ENCODE results near the gene TXLNB. TPM values are rescaled to one million over a fixed set of nuclear protein-coding genes. Genes with fewer than 3 reads are reported as not detected.

The TXLNB gene
- total and polyA plus RNA-seq, 2 of the 13 experiments (the other 11 are each of a cell fraction or from before 2014, with no cell fraction given), result not detected

DNA sequence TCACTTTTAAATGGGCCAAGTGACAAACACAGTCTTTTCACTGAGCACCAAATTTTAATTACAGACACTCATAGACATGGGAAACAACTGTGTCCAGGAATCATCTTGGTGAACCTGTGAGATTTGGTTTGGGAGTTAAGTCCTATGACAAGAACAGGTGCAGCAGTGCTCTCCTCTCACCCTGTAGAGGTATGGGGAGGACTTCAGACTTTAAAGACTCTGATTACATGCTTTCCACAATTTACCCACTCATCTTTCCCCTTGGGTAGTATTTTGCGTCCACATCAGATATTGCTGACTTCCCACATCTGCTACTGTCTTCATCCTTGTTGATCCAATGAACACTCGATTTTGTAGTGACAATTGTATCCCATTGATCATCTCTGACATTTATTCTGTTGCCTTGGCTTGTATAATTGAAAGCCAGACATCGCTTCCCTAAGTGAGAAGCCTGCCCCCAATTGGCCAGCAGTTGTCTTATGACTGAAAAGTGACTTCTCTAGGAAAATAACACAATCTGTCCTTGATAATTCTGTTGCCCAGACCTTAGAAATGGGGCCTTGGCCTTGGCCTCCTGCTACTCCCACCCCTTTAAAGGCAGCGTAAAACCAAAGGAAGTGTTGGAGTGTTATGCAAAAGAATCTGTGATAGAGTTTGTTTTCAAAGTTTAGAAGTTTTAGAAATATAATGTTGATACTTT lies 40.0 kb downstream of the TXLNB start:
- no peak for ATAC-seq
- TF ChIP-seq, protein P1, sequence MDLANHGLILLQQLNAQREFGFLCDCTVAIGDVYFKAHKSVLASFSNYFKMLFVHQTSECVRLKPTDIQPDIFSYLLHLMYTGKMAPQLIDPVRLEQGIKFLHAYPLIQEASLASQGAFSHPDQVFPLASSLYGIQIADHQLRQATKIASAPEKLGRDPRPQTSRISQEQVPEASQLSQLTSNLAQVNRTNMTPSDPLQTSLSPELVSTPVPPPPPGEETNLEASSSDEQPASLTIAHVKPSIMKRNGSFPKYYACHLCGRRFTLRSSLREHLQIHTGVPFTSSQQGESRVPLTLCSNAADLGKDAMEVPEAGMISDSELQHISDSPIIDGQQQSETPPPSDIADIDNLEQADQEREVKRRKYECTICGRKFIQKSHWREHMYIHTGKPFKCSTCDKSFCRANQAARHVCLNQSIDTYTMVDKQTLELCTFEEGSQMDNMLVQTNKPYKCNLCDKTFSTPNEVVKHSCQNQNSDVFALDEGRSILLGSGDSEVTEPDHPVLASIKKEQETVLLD (CRISPR knock-in tag; IDR thresholded peaks at IDR 0.05; ENCODE audit: low read depth), result no peak
- no peak for TF ChIP-seq ZNF703 (CRISPR knock-in tag; IDR thresholded peaks at IDR 0.05; ENCODE audit: borderline replicate concordance)
- TF ChIP-seq, protein P2, sequence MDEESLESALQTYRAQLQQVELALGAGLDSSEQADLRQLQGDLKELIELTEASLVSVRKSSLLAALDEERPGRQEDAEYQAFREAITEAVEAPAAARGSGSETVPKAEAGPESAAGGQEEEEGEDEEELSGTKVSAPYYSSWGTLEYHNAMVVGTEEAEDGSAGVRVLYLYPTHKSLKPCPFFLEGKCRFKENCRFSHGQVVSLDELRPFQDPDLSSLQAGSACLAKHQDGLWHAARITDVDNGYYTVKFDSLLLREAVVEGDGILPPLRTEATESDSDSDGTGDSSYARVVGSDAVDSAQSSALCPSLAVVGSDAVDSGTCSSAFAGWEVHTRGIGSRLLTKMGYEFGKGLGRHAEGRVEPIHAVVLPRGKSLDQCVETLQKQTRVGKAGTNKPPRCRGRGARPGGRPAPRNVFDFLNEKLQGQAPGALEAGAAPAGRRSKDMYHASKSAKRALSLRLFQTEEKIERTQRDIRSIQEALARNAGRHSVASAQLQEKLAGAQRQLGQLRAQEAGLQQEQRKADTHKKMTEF (CRISPR knock-in tag; IDR thresholded peaks at IDR 0.05), result no peak
- no peak for TF ChIP-seq ZNF205 (CRISPR knock-in tag; IDR thresholded peaks at IDR 0.05)
- TF ChIP-seq HNRNPH1 (optimal IDR thresholded peaks at IDR 0.05; ENCODE audit: low read depth, low read length), result no peak
- TF ChIP-seq RFX3 (CRISPR knock-in tag; IDR thresholded peaks at IDR 0.05), result no peak
- no peak for TF ChIP-seq ZNF629 (CRISPR knock-in tag; conservative IDR thresholded peaks at IDR 0.05)
- TF ChIP-seq, protein P3, sequence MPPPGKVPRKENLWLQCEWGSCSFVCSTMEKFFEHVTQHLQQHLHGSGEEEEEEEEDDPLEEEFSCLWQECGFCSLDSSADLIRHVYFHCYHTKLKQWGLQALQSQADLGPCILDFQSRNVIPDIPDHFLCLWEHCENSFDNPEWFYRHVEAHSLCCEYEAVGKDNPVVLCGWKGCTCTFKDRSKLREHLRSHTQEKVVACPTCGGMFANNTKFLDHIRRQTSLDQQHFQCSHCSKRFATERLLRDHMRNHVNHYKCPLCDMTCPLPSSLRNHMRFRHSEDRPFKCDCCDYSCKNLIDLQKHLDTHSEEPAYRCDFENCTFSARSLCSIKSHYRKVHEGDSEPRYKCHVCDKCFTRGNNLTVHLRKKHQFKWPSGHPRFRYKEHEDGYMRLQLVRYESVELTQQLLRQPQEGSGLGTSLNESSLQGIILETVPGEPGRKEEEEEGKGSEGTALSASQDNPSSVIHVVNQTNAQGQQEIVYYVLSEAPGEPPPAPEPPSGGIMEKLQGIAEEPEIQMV (CRISPR knock-in tag; IDR thresholded peaks at IDR 0.05; ENCODE audit: low read depth), result no peak
- no peak for TF ChIP-seq RELA (CRISPR knock-in tag; IDR thresholded peaks at IDR 0.05)
- TF ChIP-seq ZNF382 (CRISPR knock-in tag; IDR thresholded peaks at IDR 0.05; ENCODE audit: borderline replicate concordance), result no peak
- no peak for TF ChIP-seq BORCS8-MEF2B (CRISPR knock-in tag; IDR thresholded peaks at IDR 0.05)
- Histone ChIP-seq H3K4me3 (replicated peaks in 1 of 3; ENCODE audit: insufficient read depth in 1 of 3, low read depth in 2 of 3, low read length in 3 of 3) (no peak overlapping the region), H2AFZ (ENCODE audit: low read length) (no peak overlapping the region), H3K27ac (ENCODE audit: extremely low read length, insufficient read depth, low read length) (no peak overlapping the region), H3K9ac (ENCODE audit: insufficient read depth, low read depth, low read length) (no peak overlapping the region), H3K79me2 (ENCODE audit: insufficient read depth, low read length) (no peaks in the 10 kb centered on the region), H4K20me1 (ENCODE audit: insufficient read depth, low read length) (no peaks in the 10 kb centered on the region), H3K36me3 (replicated peaks in 1 of 2; ENCODE audit: control insufficient read depth in 1 of 2, insufficient read depth in 2 of 2, low read length in 2 of 2) (no peaks in the 10 kb centered on the region), H3K27me3 (ENCODE audit: control insufficient read depth in 1 of 2, insufficient read depth in 2 of 2, low read length in 2 of 2) (peaks cover 0 to 4% of the 10 kb centered on the region in 2 experiments; a peak in 1 of 5 replicates), H3K9me3 (ENCODE audit: low read length) (no peaks in the 10 kb centered on the region), H3K4me1 (ENCODE audit: insufficient read depth, low read length) (no peaks in the 10 kb centered on the region), H3K4me2 (ENCODE audit: low read depth, low read length) (no peak overlapping the region)
- FAIRE-seq, result no peak
- intact Hi-C loops (cut with micrococcal nuclease; ENCODE audit: unreplicated experiment) (no loop called here), in situ Hi-C loops (cut with HindIII; ENCODE audit: extremely low pct_ligation_motif_present, low pct_unique_long_range_greater_than_20kb) (no loop called here)
- no TSS peak for BruUV-seq (replicated peaks)
- POLR2A ChIA-PET, result no interaction called here
- CTCF ChIA-PET (ENCODE audit: low intra/inter-chr PET ratio, low total read pairs), result no interaction called here
- WGBS (ENCODE audit: low lambda C conversion rate), result 32% methylated on average over 4 of the region's 4 CpGs
- DNase-seq (ENCODE audit: low spot score), result no peak

Data from HepG2 (cell line).